ENCODE results near the gene ITPKB. TPM values are rescaled to one million over a fixed set of nuclear protein-coding genes. Genes with fewer than 3 reads are reported as not detected.

Gene ITPKB
- total and polyA plus RNA-seq, 11 donors, result 6.2 to 33.7 (median 17.8) TPM

- Histone ChIP-seq H3K36me3 (no peaks in the 10 kb centered on the region), H3K4me1 (peaks cover 0 to 38% (median 28%) of the 10 kb centered on the region in 12 donors), H3K9me3 (no peaks in the 10 kb centered on the region), H3K27ac (no peak overlapping the region), H3K27me3 (peaks cover 0 to 2% (median 0%) of the 10 kb centered on the region in 9 donors), H3K4me3 (no peak overlapping the region)
- DNase-seq (no peak), ATAC-seq (no peak)
- TF ChIP-seq POLR2A (IDR thresholded peaks at IDR 0.05), result no peak
- TF ChIP-seq, protein P1, sequence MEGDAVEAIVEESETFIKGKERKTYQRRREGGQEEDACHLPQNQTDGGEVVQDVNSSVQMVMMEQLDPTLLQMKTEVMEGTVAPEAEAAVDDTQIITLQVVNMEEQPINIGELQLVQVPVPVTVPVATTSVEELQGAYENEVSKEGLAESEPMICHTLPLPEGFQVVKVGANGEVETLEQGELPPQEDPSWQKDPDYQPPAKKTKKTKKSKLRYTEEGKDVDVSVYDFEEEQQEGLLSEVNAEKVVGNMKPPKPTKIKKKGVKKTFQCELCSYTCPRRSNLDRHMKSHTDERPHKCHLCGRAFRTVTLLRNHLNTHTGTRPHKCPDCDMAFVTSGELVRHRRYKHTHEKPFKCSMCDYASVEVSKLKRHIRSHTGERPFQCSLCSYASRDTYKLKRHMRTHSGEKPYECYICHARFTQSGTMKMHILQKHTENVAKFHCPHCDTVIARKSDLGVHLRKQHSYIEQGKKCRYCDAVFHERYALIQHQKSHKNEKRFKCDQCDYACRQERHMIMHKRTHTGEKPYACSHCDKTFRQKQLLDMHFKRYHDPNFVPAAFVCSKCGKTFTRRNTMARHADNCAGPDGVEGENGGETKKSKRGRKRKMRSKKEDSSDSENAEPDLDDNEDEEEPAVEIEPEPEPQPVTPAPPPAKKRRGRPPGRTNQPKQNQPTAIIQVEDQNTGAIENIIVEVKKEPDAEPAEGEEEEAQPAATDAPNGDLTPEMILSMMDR (IDR thresholded peaks at IDR 0.05), result no peak
- WGBS, 4 donors, result 92 to 100% (median 97%) methylated on average over 1 of the region's 1 CpG
- intact Hi-C loops (cut with DNase I), result loop anchor here (2.0 to 10.0 kb wide), 5 partner anchors 61 to 186 kb away; partner anchors contain the start of gene STUM (in 5 of the 10)
These were observed 131.3 kb downstream of the ITPKB start for GRCh38 chr1:226607821-226608220.

DNA sequence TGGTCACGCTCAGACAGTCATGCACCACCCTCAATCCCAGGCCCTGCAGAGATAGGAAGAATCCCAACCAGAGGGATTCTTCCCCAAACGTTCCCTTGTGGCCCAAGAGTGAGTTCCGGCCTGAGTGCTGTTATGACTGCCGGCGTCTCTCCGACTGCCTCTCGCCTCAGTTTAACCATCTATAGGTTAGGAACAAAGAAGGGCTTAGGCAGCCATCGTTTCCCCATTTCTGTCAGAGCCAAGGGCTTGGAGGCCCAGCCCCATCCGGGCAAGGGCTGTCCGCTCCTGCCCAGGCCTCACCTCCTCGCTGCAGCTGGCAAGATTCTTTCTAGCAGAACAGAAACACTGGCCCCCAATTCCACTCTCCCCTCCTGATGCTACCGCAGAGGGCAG, 131.8 kb downstream of the ITPKB start:
- TF ChIP-seq POLR2A (IDR thresholded peaks at IDR 0.05), result no peak
- TF ChIP-seq, protein P1 (IDR thresholded peaks at IDR 0.05), result no peak
- Histone ChIP-seq H3K9me3 (no peaks in the 10 kb centered on the region), H3K4me1 (peaks cover 0 to 42% (median 33%) of the 10 kb centered on the region in 12 donors), H3K4me3 (no peak overlapping the region), H3K27me3 (peaks cover 0 to 2% (median 0%) of the 10 kb centered on the region in 9 donors), H3K27ac (no peak overlapping the region), H3K36me3 (no peaks in the 10 kb centered on the region)
- 94 to 96% (median 96%) methylated on average over 10 to 12 of the region's 12 CpGs for WGBS, 4 donors
- no peak for ATAC-seq
- DNase-seq, result no peak
- intact Hi-C loops (cut with DNase I), result loop anchor here in 9 of 10 donors (5.0 to 10.0 kb wide), 3 partner anchors 60 to 185 kb away; partner anchors contain the start of gene STUM (in 5 of the 9)

DNA sequence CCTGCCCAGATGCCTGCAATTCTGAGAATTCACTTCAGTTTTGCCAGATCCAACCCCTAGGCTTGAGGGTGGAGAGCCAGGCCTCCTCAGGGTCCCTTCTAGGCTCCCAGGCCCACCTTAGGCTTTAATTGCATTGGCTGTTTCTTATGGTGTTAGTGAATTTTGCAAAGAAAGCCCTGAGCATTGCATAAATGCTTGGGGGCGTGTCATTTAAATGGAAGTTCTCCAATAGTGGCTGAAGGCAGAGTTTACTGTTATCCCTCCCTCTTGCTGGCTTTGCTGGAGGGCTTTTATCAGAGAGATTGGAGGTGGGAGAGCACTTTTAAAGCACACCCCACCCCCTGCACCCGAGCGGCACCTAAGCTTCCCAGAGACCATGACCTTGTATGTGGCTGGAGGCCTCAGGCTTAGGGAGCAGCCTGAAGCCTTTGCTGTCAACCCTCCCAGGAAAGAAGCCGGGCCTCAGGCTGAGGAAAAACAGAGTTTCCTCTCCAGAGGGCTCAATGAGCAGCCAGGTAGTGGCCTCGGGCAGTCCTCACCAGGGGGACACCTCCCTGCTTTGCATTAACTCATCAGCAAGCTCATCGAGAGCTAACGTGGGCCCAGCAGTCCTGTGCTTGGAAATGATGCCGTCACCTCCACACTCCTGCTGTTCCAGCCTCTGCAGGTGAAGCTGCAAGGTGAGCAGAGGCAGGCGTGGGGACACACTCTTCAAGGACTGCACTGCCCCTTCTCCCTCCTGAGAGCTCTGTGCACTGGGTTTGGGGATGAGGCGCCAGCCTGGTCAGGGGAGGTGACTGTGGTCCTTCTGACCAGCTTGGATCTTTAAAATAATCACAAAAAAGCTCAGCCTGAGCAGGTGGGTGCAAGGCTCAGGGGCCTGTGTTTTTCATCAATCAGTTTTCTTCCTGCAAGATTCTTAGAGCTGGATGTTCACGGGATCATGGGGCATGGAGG, 132.5 kb downstream of the ITPKB start:
- ATAC-seq, result no peak

More for the DNA sequence above, 132.5 kb downstream of the ITPKB start:
- intact Hi-C loops (cut with DNase I), result loop anchor here in 9 of 10 donors (5.0 to 10.0 kb wide), 3 partner anchors 59 to 184 kb away; partner anchors contain the start of gene STUM (in 5 of the 9)
- no peak for TF ChIP-seq POLR2A (IDR thresholded peaks at IDR 0.05)
- TF ChIP-seq, protein P1 (IDR thresholded peaks at IDR 0.05), result no peak
- Histone ChIP-seq H3K36me3 (no peaks in the 10 kb centered on the region), H3K27ac (no peak overlapping the region), H3K27me3 (peaks cover 0 to 2% (median 0%) of the 10 kb centered on the region in 9 donors), H3K4me3 (no peak overlapping the region), H3K4me1 (peaks cover 0 to 47% (median 35%) of the 10 kb centered on the region in 12 donors), H3K9me3 (no peaks in the 10 kb centered on the region)
- 84 to 90% (median 87%) methylated on average over 11 of the region's 11 CpGs for WGBS, 4 donors
- DNase-seq, result no peak

Measured in heart left ventricle (tissue), 16 donors.